Activated CD4-positive, alpha-beta T cell treated with anti-CD3 and anti-CD28 coated beads for 48 hours (primary cell): ENCODE results near the gene PLPPR5.
A peak's percentile ranks its signal among the peaks of the same experiment; 100 is the strongest.

Experiments used
- DNase-seq: peaks from one replicate; pipeline ENCODE4 v3.0.0-alpha.2; 2020

PLPPR5 gene

GRCh38 chr1:98967122-98967521 is 37.5 kb downstream of the PLPPR5 start:
- no peak for DNase-seq

GRCh38 chr1:98965394-98965793 is 39.3 kb downstream of the PLPPR5 start:
- no peak for DNase-seq

- no peak for DNase-seq
Observed at GRCh38 chr1:98964198-98964597, 40.5 kb downstream of the PLPPR5 start.

- DNase-seq = no peak
Observed at GRCh38 chr1:98963064-98963758, 41.5 kb downstream of the PLPPR5 start.

GRCh38 chr1:98962156-98962555 is 42.5 kb downstream of the PLPPR5 start:
- DNase-seq = no peak

- no peak for DNase-seq
Observed at GRCh38 chr1:98949621-98950020, 55.0 kb downstream of the PLPPR5 start.

- DNase-seq = no peak
Observed at GRCh38 chr1:98949166-98949565, 55.5 kb downstream of the PLPPR5 start.

GRCh38 chr1:98947071-98947470 is 57.6 kb downstream of the PLPPR5 start:
- no peak for DNase-seq

- DNase-seq = peak; percentile 48
Observed at GRCh38 chr1:98940722-98941079, 64.0 kb downstream of the PLPPR5 start.

- DNase-seq = no peak
Observed at GRCh38 chr1:98940069-98940721, 64.5 kb downstream of the PLPPR5 start.

GRCh38 chr1:98939471-98939870 is 65.2 kb downstream of the PLPPR5 start:
- DNase-seq = no peak

GRCh38 chr1:98937347-98937746 is 67.3 kb downstream of the PLPPR5 start:
- DNase-seq = no peak

- no peak for DNase-seq
Observed at GRCh38 chr1:98932184-98932583, 72.5 kb downstream of the PLPPR5 start.

- DNase-seq = no peak
Observed at GRCh38 chr1:98931128-98931835, 73.4 kb downstream of the PLPPR5 start.

- no peak for DNase-seq
Observed at GRCh38 chr1:98929437-98929836, 75.2 kb downstream of the PLPPR5 start.

- DNase-seq = no peak
Observed at GRCh38 chr1:98926597-98926996, 78.1 kb downstream of the PLPPR5 start.

- DNase-seq = no peak
Observed at GRCh38 chr1:98924977-98925376, 79.7 kb downstream of the PLPPR5 start.

- DNase-seq = no peak
Observed at GRCh38 chr1:98923667-98924066, 81.0 kb downstream of the PLPPR5 start.

- DNase-seq = no peak
Observed at GRCh38 chr1:98921817-98922216, 82.8 kb downstream of the PLPPR5 start.

GRCh38 chr1:98920441-98921110 is 84.1 kb downstream of the PLPPR5 start:
- no peak for DNase-seq

- DNase-seq = no peak
Observed at GRCh38 chr1:98919652-98920051, 85.0 kb downstream of the PLPPR5 start.

- DNase-seq = no peak
Observed at GRCh38 chr1:98919211-98919610, 85.5 kb downstream of the PLPPR5 start.

GRCh38 chr1:98914547-98914946 is 90.1 kb downstream of the PLPPR5 start:
- DNase-seq = no peak

- DNase-seq = no peak
Observed at GRCh38 chr1:98910827-98911226, 93.8 kb downstream of the PLPPR5 start.
